ENCODE results near the gene OSMR. TPM values are rescaled to one million over a fixed set of nuclear protein-coding genes. Genes with fewer than 3 reads are reported as not detected.

Gene OSMR
- total RNA-seq, 2 donors from 2014 or later: 1.3 to 4.4 TPM

GRCh38 chr5:38803246-38803645, 42.6 kb upstream of the OSMR start:
- H3K4me1 Mint-ChIP-seq: peaks cover 10% of the 10 kb centered on the region
- no peaks in the 10 kb centered on the region for H3K9me3 Mint-ChIP-seq
- H3K27me3 ChIP-seq (ENCODE audit: control insufficient read depth, insufficient read depth, low read length, poor library complexity, severe bottlenecking): no peaks in the 10 kb centered on the region
- no peak overlapping the region for H3K4me3 Mint-ChIP-seq
- H3K27ac Mint-ChIP-seq: no peak overlapping the region
- no peaks in the 10 kb centered on the region for H3K4me1 ChIP-seq (ENCODE audit: control insufficient read depth, insufficient read depth, low read length)
- H3K36me3 Mint-ChIP-seq (ENCODE audit: low read depth): no peaks in the 10 kb centered on the region
- DNase-seq: no peak
- H3K27ac ChIP-seq (ENCODE audit: low read depth, low read length): no peak overlapping the region
- H3K4me3 ChIP-seq (ENCODE audit: low read length): no peak overlapping the region
- WGBS, 2 experiments (ENCODE audit: insufficient coverage in 1 of 2, insufficient read length in 1 of 2): 93 to 97% methylated on average over 3 to 6 of the region's 6 CpGs
- no peak for TF ChIP-seq CTCF (conservative IDR thresholded peaks at IDR 0.05)
- no peaks in the 10 kb centered on the region for H3K9me3 ChIP-seq (ENCODE audit: control insufficient read depth, low read length)
- H3K27me3 Mint-ChIP-seq (ENCODE audit: insufficient read depth): peaks cover 3% of the 10 kb centered on the region
- H3K9ac ChIP-seq (ENCODE audit: extremely low read depth, low read length, poor library complexity, severe bottlenecking): no peak overlapping the region
- no peaks in the 10 kb centered on the region for H3K36me3 ChIP-seq (ENCODE audit: control insufficient read depth, insufficient read depth, low read length)

DNA sequence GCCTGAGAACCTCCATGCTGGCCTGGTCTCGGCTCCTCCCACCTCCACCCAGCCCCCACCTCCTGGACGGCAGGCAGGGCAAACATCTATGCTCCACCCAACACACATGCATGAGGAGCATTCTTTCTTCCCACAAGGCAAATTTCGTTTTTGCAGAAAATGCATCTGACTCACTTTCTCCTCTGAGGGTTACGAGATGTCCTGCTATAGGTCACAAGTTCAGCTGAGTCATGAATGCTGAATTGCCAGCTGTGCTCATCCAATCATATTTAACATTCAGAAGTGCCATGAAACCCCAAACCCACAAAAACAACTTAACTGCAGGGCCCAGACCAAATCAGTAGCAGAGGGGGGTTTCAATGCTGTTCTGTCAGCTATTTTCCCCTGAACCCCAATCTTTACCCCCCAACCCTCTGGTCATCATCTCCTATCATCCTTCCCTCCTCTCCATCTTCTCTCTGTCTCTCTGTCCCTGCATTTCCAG, 39.0 kb upstream of the OSMR start:
- Mint-ChIP-seq H3K27ac (no peak overlapping the region), H3K27me3 (ENCODE audit: insufficient read depth) (peaks cover 12% of the 10 kb centered on the region), H3K36me3 (ENCODE audit: low read depth) (no peaks in the 10 kb centered on the region), H3K4me3 (no peak overlapping the region), H3K9me3 (no peaks in the 10 kb centered on the region), H3K4me1 (peaks cover 4% of the 10 kb centered on the region)
- Histone ChIP-seq H3K4me1 (ENCODE audit: control insufficient read depth, insufficient read depth, low read length) (no peaks in the 10 kb centered on the region), H3K9ac (ENCODE audit: extremely low read depth, low read length, poor library complexity, severe bottlenecking) (no peak overlapping the region), H3K27me3 (ENCODE audit: control insufficient read depth, insufficient read depth, low read length, poor library complexity, severe bottlenecking) (no peaks in the 10 kb centered on the region), H3K36me3 (ENCODE audit: control insufficient read depth, insufficient read depth, low read length) (no peaks in the 10 kb centered on the region), H3K9me3 (ENCODE audit: control insufficient read depth, low read length) (no peaks in the 10 kb centered on the region), H3K27ac (ENCODE audit: low read depth, low read length) (no peak overlapping the region), H3K4me3 (ENCODE audit: low read length) (no peak overlapping the region)
- 82 to 93% methylated on average over 4 of the region's 4 CpGs for WGBS, 2 experiments (ENCODE audit: insufficient coverage in 1 of 2, insufficient read length in 1 of 2)
- no peak for TF ChIP-seq CTCF (conservative IDR thresholded peaks at IDR 0.05)
- DNase-seq: no peak

DNA sequence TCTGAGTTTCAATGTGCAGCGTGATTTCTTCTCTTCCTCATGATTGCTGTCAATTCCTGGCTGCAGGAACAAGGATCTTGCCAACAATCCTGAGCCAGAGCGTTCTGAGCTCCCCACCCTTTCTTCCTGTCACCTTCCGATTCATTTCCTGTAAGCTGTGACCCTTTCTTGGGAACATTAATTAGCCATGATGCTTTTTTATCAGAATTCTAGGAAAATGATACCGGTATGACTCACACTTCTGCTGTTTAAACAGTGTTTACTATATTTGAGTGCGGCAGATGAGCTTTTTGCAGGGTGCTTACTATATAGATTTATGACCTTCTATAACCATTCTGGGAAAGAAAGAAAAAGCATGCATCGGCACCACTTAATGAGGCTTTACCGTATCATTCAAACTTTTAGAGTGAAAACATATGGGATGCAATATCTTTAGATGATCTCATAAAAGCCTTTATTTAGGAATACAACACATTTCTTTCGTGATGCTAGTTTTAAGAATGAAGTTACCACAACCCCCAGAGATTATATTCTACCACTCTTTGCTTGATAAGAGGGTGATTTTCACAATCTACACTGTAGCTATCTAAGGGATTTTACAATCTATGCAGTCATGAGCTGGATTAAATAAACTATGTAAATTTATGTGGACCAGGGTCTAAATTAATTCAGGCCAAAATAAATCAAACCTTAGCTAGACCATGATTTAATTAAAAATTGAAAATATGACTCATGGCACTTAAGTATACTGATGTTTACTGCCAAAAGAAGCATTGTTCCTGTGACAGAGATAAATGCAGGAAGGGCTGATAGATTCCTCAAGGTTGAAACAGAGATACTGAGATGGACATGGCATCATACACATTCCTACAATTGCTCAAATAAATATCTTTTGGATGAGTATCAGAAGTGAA, 38.0 kb upstream of the OSMR start:
- Histone ChIP-seq H3K4me3 (ENCODE audit: low read length) (no peak overlapping the region), H3K4me1 (ENCODE audit: control insufficient read depth, insufficient read depth, low read length) (no peaks in the 10 kb centered on the region), H3K36me3 (ENCODE audit: control insufficient read depth, insufficient read depth, low read length) (no peaks in the 10 kb centered on the region), H3K27ac (ENCODE audit: low read depth, low read length) (no peak overlapping the region), H3K27me3 (ENCODE audit: control insufficient read depth, insufficient read depth, low read length, poor library complexity, severe bottlenecking) (no peaks in the 10 kb centered on the region), H3K9me3 (ENCODE audit: control insufficient read depth, low read length) (no peaks in the 10 kb centered on the region), H3K9ac (ENCODE audit: extremely low read depth, low read length, poor library complexity, severe bottlenecking) (no peak overlapping the region)
- DNase-seq: no peak
- Mint-ChIP-seq H3K27ac (no peak overlapping the region), H3K36me3 (ENCODE audit: low read depth) (no peaks in the 10 kb centered on the region), H3K9me3 (no peaks in the 10 kb centered on the region), H3K4me1 (peaks cover 4% of the 10 kb centered on the region), H3K4me3 (no peak overlapping the region), H3K27me3 (ENCODE audit: insufficient read depth) (peaks cover 12% of the 10 kb centered on the region)
- TF ChIP-seq CTCF (conservative IDR thresholded peaks at IDR 0.05): no peak
- 97% methylated on average over 5 to 6 of the region's 8 CpGs for WGBS, 2 experiments (ENCODE audit: insufficient coverage in 1 of 2, insufficient read length in 1 of 2)
